ENCODE results near the gene WDR47. TPM values are rescaled to one million over a fixed set of nuclear protein-coding genes. Genes with fewer than 3 reads are reported as not detected.

Gene WDR47
- total RNA-seq, 2 experiments from 2014 or later: 16.2 to 18.7 TPM

DNA sequence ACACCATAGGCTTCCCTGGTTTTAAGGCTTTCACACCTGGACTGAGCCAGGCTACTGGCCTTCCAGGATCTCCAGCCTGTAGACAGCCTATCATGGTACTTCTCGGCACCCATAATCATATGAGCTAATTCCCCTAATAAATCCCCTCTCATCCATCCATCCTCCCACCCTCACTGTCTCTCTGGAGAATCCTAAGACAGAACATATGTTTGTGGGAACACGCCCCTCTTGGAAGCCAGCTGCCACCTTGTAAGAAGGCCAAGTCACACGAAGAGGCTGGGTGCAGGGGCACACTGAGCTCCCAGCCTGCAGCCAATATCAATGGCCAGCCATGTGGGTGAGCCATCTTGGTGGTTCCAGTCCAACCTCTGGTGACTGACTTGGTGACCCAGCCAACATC lies 86.0 kb downstream of the WDR47 start:
- Mint-ChIP-seq H3K27me3 (no peaks in the 10 kb centered on the region), H3K4me3 (no peak overlapping the region), H3K9me3 (no peaks in the 10 kb centered on the region), H3K36me3 (ENCODE audit: low read depth) (peaks cover 53% of the 10 kb centered on the region), H3K4me1 (ENCODE audit: low read depth) (peaks cover 42% of the 10 kb centered on the region), H3K27ac (no peak overlapping the region)
- DNase-seq (peak in 1 of 14 experiments; percentile 21), ATAC-seq (ENCODE audit: poor library complexity) (no peak)
- H3K9me3 ChIP-seq (ENCODE audit: control insufficient read depth in 1 of 2, insufficient read depth in 1 of 2, low read length in 2 of 2): peaks cover 0 to 8% of the 10 kb centered on the region in 2 experiments
- no peak for TF ChIP-seq CTCF (IDR thresholded peaks at IDR 0.05)
- POLR2A ChIA-PET: no interaction called here
- CTCF ChIA-PET: interaction anchor here (2.2 kb wide), 1 partner anchor 157 kb away, joined by 5 read pairs; a partner anchor contains a TSS
- no peak overlapping the region for H3K27ac ChIP-seq (ENCODE audit: low read depth in 1 of 2, low read length in 2 of 2)
- no peak overlapping the region for H3K4me3 ChIP-seq (ENCODE audit: low read length)
- peaks cover 33% of the 10 kb centered on the region for H3K4me1 ChIP-seq (ENCODE audit: insufficient read depth, low read length)
- no peaks in the 10 kb centered on the region for H3K27me3 ChIP-seq (ENCODE audit: control insufficient read depth in 1 of 2, insufficient read depth in 2 of 2, low read length in 2 of 2)
- peaks cover 2% of the 10 kb centered on the region for H3K36me3 ChIP-seq (ENCODE audit: insufficient read depth, low read length)
- intact Hi-C loops (cut with DNase I, micrococcal nuclease): no loop called here

DNA sequence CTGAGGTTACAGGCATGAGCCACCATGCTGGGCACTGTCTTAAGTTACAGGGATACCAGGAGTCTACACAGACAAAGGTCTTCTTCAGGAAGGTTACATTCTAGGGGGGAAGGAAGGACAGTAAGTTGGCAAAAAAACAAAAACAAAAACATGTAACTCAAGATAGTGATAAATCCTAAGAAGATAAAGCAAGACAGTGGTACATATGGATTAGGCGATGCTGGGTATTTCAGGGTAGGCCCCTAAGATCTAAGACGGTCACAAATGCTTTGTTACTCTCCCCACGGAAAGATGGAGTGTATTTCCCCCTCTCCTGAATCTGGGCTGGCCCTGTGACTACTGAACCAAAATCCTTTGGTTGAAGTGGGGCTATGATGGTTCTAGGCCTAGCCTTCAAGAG lies 86.8 kb downstream of the WDR47 start:
- ATAC-seq (ENCODE audit: poor library complexity) (no peak), DNase-seq (no peak)
- no peaks in the 10 kb centered on the region for H3K9me3 Mint-ChIP-seq
- intact Hi-C loops (cut with DNase I, micrococcal nuclease): no loop called here
- no peak for TF ChIP-seq CTCF (IDR thresholded peaks at IDR 0.05)
- H3K27ac Mint-ChIP-seq: no peak overlapping the region
- H3K36me3 Mint-ChIP-seq (ENCODE audit: low read depth): peaks cover 47% of the 10 kb centered on the region
- no peak overlapping the region for H3K27ac ChIP-seq (ENCODE audit: low read depth in 1 of 2, low read length in 2 of 2)
- no peak overlapping the region for H3K4me3 Mint-ChIP-seq
- H3K27me3 Mint-ChIP-seq: no peaks in the 10 kb centered on the region
- CTCF ChIA-PET: no interaction called here
- H3K4me3 ChIP-seq (ENCODE audit: low read length): no peak overlapping the region
- POLR2A ChIA-PET: interaction anchor here (0.7 kb wide), 1 partner anchor 1082 kb away, joined by 3 read pairs; no protein-coding TSS in a partner anchor
- peaks cover 0 to 8% of the 10 kb centered on the region in 2 experiments for H3K9me3 ChIP-seq (ENCODE audit: control insufficient read depth in 1 of 2, insufficient read depth in 1 of 2, low read length in 2 of 2)
- peaks cover 34% of the 10 kb centered on the region for H3K4me1 Mint-ChIP-seq (ENCODE audit: low read depth)
- peaks cover 2% of the 10 kb centered on the region for H3K36me3 ChIP-seq (ENCODE audit: insufficient read depth, low read length)
- peaks cover 30% of the 10 kb centered on the region for H3K4me1 ChIP-seq (ENCODE audit: insufficient read depth, low read length)
- no peaks in the 10 kb centered on the region for H3K27me3 ChIP-seq (ENCODE audit: control insufficient read depth in 1 of 2, insufficient read depth in 2 of 2, low read length in 2 of 2)

DNA sequence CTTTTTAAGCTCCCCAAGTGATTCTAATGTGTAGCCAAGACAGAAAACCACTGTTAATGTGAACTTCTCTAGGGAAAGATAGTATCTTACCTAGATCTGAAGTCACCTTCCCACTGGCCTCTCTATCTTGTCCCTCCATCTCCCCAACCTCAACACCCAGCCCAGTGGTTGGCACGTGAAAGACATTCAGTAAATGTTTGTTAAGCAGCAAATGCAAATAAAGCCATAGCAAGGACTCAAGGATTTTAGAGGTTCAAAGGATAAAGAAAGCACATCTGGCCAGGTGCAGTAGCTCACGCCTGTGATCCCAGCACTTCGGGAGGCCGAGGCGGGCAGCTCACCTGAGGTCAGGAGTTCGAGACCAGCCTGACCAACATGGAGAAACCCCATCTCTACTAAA lies 88.5 kb downstream of the WDR47 start:
- TF ChIP-seq CTCF (IDR thresholded peaks at IDR 0.05): no peak
- peaks cover 0 to 8% of the 10 kb centered on the region in 2 experiments for H3K9me3 ChIP-seq (ENCODE audit: control insufficient read depth in 1 of 2, insufficient read depth in 1 of 2, low read length in 2 of 2)
- DNase-seq (no peak), ATAC-seq (ENCODE audit: poor library complexity) (no peak)
- ChIA-PET POLR2A (interaction anchor here (1.1 to 3.1 kb wide), 2 partner anchors 10 to 147 kb away, joined by 3 to 9 read pairs; partner anchors contain the start of gene CLCC1), CTCF (interaction anchor here (0.6 to 1.7 kb wide), 2 partner anchors 9 to 146 kb away, joined by 4 read pairs; no protein-coding TSS in a partner anchor)
- H3K27ac ChIP-seq (ENCODE audit: low read depth in 1 of 2, low read length in 2 of 2): no peak overlapping the region
- intact Hi-C loops (cut with DNase I, micrococcal nuclease): no loop called here
- no peak overlapping the region for H3K4me3 ChIP-seq (ENCODE audit: low read length)
- Mint-ChIP-seq H3K4me1 (ENCODE audit: low read depth) (peaks cover 35% of the 10 kb centered on the region), H3K4me3 (no peak overlapping the region), H3K27ac (no peak overlapping the region), H3K27me3 (no peaks in the 10 kb centered on the region), H3K9me3 (no peaks in the 10 kb centered on the region), H3K36me3 (ENCODE audit: low read depth) (peaks cover 47% of the 10 kb centered on the region)
- peaks cover 29% of the 10 kb centered on the region for H3K4me1 ChIP-seq (ENCODE audit: insufficient read depth, low read length)
- peaks cover 2% of the 10 kb centered on the region for H3K36me3 ChIP-seq (ENCODE audit: insufficient read depth, low read length)
- H3K27me3 ChIP-seq (ENCODE audit: control insufficient read depth in 1 of 2, insufficient read depth in 2 of 2, low read length in 2 of 2): no peaks in the 10 kb centered on the region

Measured in CD4-positive, alpha-beta T cell (primary cell).